ENCODE results near the gene USP2.

USP2 gene

GRCh38 chr11:119369132-119369925, 12.2 kb downstream of the USP2 start:
- Histone ChIP-seq H3K9me3 (0 out of 2 replicates have a peak, but pooled peaks cover 1% of the 10 kb centered on the region), H3K36me3 (no peaks in the 10 kb centered on the region), H3K27me3 (no peaks in the 10 kb centered on the region), H3K4me3 (ENCODE audit: low read depth, low read length) (peak overlapping the region; percentile 25), H3K4me1 (peaks cover 53% of the 10 kb centered on the region)
- DNase-seq, result peak; percentile 53
- TF ChIP-seq, protein P1, sequence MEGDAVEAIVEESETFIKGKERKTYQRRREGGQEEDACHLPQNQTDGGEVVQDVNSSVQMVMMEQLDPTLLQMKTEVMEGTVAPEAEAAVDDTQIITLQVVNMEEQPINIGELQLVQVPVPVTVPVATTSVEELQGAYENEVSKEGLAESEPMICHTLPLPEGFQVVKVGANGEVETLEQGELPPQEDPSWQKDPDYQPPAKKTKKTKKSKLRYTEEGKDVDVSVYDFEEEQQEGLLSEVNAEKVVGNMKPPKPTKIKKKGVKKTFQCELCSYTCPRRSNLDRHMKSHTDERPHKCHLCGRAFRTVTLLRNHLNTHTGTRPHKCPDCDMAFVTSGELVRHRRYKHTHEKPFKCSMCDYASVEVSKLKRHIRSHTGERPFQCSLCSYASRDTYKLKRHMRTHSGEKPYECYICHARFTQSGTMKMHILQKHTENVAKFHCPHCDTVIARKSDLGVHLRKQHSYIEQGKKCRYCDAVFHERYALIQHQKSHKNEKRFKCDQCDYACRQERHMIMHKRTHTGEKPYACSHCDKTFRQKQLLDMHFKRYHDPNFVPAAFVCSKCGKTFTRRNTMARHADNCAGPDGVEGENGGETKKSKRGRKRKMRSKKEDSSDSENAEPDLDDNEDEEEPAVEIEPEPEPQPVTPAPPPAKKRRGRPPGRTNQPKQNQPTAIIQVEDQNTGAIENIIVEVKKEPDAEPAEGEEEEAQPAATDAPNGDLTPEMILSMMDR (IDR thresholded peaks at IDR 0.05; ENCODE audit: low read depth, low read length), result no peak

DNA sequence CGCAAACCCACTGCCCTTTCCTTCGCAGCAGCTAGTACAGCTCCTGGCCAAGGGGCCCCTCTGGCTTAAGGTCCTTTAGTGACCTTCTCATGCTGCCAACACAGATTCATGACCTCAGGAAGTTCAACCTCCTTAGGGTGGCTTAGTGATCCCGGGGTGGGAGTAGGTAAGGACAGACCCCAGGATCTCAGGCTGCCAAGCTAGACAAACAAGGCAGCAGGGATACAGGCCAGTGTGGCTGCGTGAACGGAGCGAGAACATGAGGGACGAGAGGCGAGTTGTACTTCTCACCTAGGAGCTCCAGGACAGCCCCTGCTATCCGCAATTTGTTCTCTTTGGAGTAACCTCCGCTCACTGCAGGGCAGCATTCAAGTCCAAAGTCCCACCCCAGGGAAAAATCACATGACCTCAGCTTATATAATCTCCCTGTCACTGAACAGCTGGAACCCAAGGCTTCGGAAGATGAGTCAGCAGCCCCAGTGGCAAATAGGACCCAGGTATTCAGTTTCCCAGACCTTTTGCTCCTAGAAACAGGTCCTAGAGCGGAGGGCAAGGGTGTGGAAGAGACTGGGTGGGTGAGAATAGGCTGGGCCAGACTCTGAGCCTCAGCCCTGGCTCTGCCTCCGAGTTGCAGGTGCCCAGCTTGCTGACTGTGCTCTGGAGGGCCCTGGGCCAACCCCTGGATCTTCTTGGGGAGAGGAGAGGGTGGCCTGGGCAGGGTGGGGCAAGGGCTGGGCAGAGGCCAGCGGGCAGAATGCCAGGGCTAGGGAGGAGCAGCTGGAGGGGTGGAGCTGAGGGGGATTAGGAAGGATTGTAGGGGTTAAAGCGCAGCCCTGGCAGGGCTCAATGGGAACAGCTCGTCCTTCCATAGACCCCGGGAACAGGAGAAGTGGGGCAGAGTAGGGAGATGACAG, 13.1 kb downstream of the USP2 start:
- Histone ChIP-seq H3K4me1 (peaks cover 50% of the 10 kb centered on the region), H3K27me3 (no peaks in the 10 kb centered on the region), H3K9me3 (0 out of 2 replicates have a peak, but pooled peaks cover 2% of the 10 kb centered on the region), H3K4me3 (ENCODE audit: low read depth, low read length) (peak overlapping the region; percentile 25), H3K36me3 (no peaks in the 10 kb centered on the region)
- TF ChIP-seq, protein P1 (IDR thresholded peaks at IDR 0.05; ENCODE audit: low read depth, low read length), result no peak
- DNase-seq, result peak; percentile 71

- no peak for DNase-seq
- no peaks in the 10 kb centered on the region for H3K36me3 ChIP-seq
- no peak overlapping the region for H3K4me3 ChIP-seq (ENCODE audit: low read depth, low read length)
- H3K9me3 ChIP-seq, result 0 out of 2 replicates have a peak, but pooled peaks cover 2% of the 10 kb centered on the region
- TF ChIP-seq, protein P1 (IDR thresholded peaks at IDR 0.05; ENCODE audit: low read depth, low read length), result no peak
- H3K4me1 ChIP-seq, result peaks cover 50% of the 10 kb centered on the region
- no peaks in the 10 kb centered on the region for H3K27me3 ChIP-seq
These were observed 13.8 kb downstream of the USP2 start for GRCh38 chr11:119367661-119368120.

DNA sequence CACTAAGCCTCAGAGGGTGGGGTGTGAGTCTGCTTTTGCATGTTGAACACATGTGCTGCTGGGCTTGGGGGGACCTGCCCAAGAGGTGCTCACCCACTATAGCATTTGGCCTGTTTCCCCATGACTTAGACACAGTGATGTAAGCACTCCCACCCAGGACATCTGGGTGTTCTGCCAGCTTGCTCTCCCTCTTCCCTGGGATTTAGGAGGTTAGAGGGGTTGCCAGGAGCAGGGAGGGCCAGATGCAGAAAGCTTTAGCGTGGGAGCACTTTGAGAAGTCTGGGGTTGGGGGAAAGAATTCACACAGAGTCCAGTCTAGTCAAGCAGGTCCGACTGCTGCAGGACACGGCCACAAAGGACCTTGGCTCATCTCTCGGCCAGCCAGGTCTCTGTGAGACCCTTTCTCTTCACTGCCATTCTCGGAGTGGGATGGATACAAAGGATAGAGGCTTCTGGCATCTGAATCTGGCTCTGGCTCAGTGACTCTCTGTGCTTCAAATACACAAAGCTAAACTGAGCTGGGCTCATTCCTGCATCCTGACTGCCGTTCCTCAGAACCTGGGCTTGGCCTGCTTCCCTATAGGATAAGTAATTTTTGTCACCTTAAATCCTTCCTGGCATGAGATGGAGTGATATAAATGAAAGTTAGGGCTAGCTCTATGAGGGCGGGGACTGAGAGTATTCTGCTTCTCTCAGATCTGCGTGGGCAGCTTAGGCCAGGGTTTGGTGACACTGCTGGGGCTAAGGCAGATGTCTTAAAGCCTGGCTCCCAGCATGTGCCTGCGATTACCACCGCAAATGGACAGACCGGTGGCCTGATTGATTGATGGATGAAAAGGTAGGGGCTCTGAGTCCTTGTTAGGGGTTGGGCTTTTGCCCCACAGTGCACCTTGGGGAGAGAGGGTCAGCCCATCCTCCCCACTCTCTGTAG, 14.5 kb downstream of the USP2 start:
- H3K9me3 ChIP-seq, result 0 out of 2 replicates have a peak, but pooled peaks cover 2% of the 10 kb centered on the region
- TF ChIP-seq, protein P1 (IDR thresholded peaks at IDR 0.05; ENCODE audit: low read depth, low read length), result no peak
- H3K27me3 ChIP-seq, result no peaks in the 10 kb centered on the region
- H3K36me3 ChIP-seq, result no peaks in the 10 kb centered on the region
- DNase-seq, result no peak
- H3K4me1 ChIP-seq, result peaks cover 47% of the 10 kb centered on the region
- H3K4me3 ChIP-seq (ENCODE audit: low read depth, low read length), result no peak overlapping the region

DNA sequence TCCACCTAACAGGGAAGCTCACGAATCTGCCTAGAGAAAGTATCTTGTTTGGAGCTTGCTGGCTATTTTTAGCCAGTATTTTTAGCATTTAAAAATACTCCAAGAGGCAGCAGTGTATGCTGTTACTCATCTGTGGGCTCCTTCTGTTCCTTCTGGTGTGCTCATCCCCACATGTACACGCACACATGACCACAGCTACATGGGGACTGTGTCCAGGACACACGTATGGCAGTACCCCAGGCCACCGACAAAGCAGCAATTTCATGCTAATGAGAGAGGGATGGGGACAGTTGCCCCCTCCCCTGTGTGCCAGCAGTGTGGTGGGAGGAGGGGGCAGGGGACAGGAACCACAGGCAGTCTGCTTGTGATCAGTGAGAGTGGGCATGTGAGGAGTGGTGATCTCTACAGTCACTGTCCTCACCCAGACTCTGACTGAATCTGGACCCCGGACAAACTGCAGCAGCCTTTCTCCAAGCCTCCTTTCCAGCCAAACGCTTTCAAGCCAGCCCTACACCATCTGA, 16.4 kb downstream of the USP2 start:
- Histone ChIP-seq H3K9me3 (0 out of 2 replicates have a peak, but pooled peaks cover 2% of the 10 kb centered on the region), H3K4me1 (peaks cover 40% of the 10 kb centered on the region), H3K27me3 (no peaks in the 10 kb centered on the region), H3K4me3 (ENCODE audit: low read depth, low read length) (no peak overlapping the region), H3K36me3 (no peaks in the 10 kb centered on the region)
- TF ChIP-seq, protein P1 (IDR thresholded peaks at IDR 0.05; ENCODE audit: low read depth, low read length), result no peak
- DNase-seq, result no peak
